Spleen (tissue), 11 donors: ENCODE data around the gene PAK1IP1. TPM values are rescaled to one million over a fixed set of nuclear protein-coding genes. Genes with fewer than 3 reads are reported as not detected.
"Not testable (repeated sequence)": the region's sequence is repeated elsewhere in the genome, so short reads cannot be mapped to it uniquely, and the experiment has no call there.

Experiments used
- DNase-seq: peaks from one replicate; pipeline ENCODE4 v3.0.0-alpha.2; 2020
- H3K27ac ChIP-seq, 8 donors: fragments of 200-600 bp; sonication (generic) in 7 of 8; 1 replicate in 4 of 8; 2 replicates in 4 of 8; pipeline versions ENCODE4 v1.5.0 to v1.8.0; 2016 to 2021; ENCODE audit warnings: inconsistent platforms in 4 of 8, mild to moderate bottlenecking in 4 of 8, moderate library complexity in 1 of 8
- H3K27me3 ChIP-seq, 7 donors: fragments of 200-600 bp; sonication (generic) in 6 of 7; replicated peaks in 1 of 7; 1 replicate in 4 of 7; 2 replicates in 3 of 7; pipeline versions ENCODE4 v1.5.0 to v1.8.0; 2016 to 2021; ENCODE audit warnings: inconsistent platforms in 3 of 7, mild to moderate bottlenecking in 1 of 7
- H3K36me3 ChIP-seq, 6 donors: fragments of 200-600 bp; sonication (generic) in 5 of 6; 1 replicate in 4 of 6; 2 replicates in 2 of 6; pipeline versions ENCODE4 v1.5.0 to v1.8.0; 2016 to 2021; ENCODE audit warnings: inconsistent platforms in 2 of 6
- H3K4me1 ChIP-seq, 6 donors: fragments of 200-600 bp; sonication (generic) in 5 of 6; 1 replicate in 3 of 6; 2 replicates in 3 of 6; pipeline versions ENCODE4 v1.5.0 to v1.8.0; 2016 to 2021; ENCODE audit warnings: inconsistent platforms in 3 of 6
- H3K4me3 ChIP-seq, 8 donors: fragments of 200-600 bp; sonication (generic) in 7 of 8; 1 replicate in 4 of 8; 2 replicates in 4 of 8; pipeline versions ENCODE4 v1.5.0 to v1.8.0; 2016 to 2021; ENCODE audit warnings: inconsistent platforms in 4 of 8, mild to moderate bottlenecking in 4 of 8, moderate library complexity in 2 of 8
- H3K9me3 ChIP-seq, 8 donors: fragments of 200-600 bp; sonication (generic) in 7 of 8; 1 replicate in 4 of 8; 2 replicates in 4 of 8; pipeline versions ENCODE4 v1.5.0 to v1.8.0; 2016 to 2021; ENCODE audit warnings: inconsistent platforms in 4 of 8
- CTCF ChIP-seq, 11 experiments: fragments of 200-600 bp in 7 of 11; fragments of 450-650 bp in 4 of 11; sonication (generic) in 4 of 11; IDR thresholded peaks in 8 of 11; conservative IDR thresholded peaks in 3 of 11; 1 replicate in 7 of 11; 2 replicates in 4 of 11; pipeline versions ENCODE4 v1.4.0 to v1.8.0; 2016 to 2021; ENCODE audit warnings: antibody characterized with exemption in 11 of 11, inconsistent platforms in 4 of 11, mild to moderate bottlenecking in 1 of 11
- POLR2A ChIP-seq, 3 donors: fragments of 450-650 bp; IDR thresholded peaks; one replicate each; pipeline ENCODE4 v1.5.1; 2017; ENCODE audit warnings: antibody characterized with exemption in 3 of 3, mild to moderate bottlenecking in 1 of 3
- POLR2AphosphoS5 ChIP-seq, 3 donors: sonication (generic); formaldehyde crosslinking; IDR thresholded peaks; one replicate each; pipeline ENCODE4 v1.5.1; 2017; ENCODE audit warnings: antibody characterized with exemption in 3 of 3
- WGBS, 5 donors: extraction: QIAGEN DNeasy Blood & Tissue Kit in 3 of 5; methylation state at CpG; one replicate each; pipeline versions ENCODE4 v1.1.5 to v1.1.7; 2013 to 2018; 5-methylcytosine and 5-hydroxymethylcytosine counted together
- intact Hi-C: fragments of 100-400 bp; cut with DNase I; formaldehyde crosslinking; loops from one replicate; pipeline ENCODE4 v1.15.0; 2023; ENCODE audit warnings: low total_unique reads
- polyA plus RNA-seq, 3 donors: library from polyadenylated mRNA; stranded (reverse); fragments of 200-250 nt; gene quantifications; one replicate each; pipeline ENCODE4 v1.2.1, GENCODE V29; 2013
- total RNA-seq, 7 donors: library from RNA; depleted of rRNA in 3 of 7; stranded (reverse); fragments of >200 nt in 3 of 7; fragmentation: NEBNext Ultra II Directional in 4 of 7; extraction: Animal tissue kit (Norgen Biotek cat#: 25700) in 4 of 7; gene quantifications; one replicate each; pipeline versions ENCODE4 v1.1.0 to v1.2.1, GENCODE V29; 2016 to 2021
- donor health status: healthy with polysubstance abuse.
- donor health status: DM: no; HTN: no; CAD: no; lungs with moderate emphysema.
- donor health status: DM: no; HTN: no; CAD: no.
- donor health status: Bipolar disorder and iron deficiency.
- donor health status: healthy.
- donor health status: DM: no; HTN: no; CAD: no.
- donor health status: DM: yes; HTN: yes; CAD: no.

The PAK1IP1 gene
- total and polyA plus RNA-seq, 10 donors, result 7.3 to 14.7 (median 10.9) TPM

DNA sequence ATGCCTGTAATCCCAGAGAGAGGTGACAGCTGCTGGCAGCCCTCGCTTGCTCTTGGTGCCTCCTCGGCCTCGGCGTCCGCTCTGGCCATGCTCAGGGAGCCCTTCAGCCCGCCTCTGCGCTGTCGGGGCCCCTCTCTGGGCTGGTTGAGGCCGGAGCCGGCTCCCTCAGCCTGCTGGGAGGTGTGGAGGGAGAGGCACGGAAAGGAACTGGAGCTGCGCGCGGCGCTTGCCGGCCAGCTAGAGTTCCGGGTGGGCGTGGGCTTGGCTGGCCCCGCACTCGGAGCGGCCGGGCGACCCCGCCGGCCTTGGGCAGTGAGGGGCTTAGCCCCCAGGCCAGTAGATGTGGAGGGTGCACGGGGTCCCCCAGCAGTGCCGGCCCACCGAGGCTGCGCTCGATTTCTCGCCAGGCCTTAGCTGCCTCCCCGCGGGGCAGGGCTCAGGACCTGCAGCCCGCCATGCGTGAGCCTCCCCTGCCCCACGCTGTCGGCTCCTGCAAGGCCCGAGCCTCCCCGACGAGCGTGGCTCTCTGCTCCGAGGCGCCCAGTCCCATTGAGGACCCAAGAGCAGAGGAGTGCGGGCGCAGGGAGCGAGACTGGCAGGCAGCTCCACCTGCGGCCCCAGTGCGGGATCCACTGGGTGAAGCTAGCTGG lies 34.9 kb upstream of the PAK1IP1 start:
- Histone ChIP-seq H3K27me3 (peaks cover 0 to 21% (median 0%) of the 10 kb centered on the region in 7 donors), H3K4me3 (peak overlapping the region in 5 of 8 donors; percentile 12 to 54 (median 41)), H3K36me3 (no peaks in the 10 kb centered on the region), H3K27ac (peak overlapping the region in 2 of 8 donors; percentile 10 to 69), H3K4me1 (peaks cover 0 to 12% (median 1%) of the 10 kb centered on the region in 6 donors), H3K9me3 (peaks cover 0 to 5% (median 1%) of the 10 kb centered on the region in 8 donors)
- DNase-seq, result peak; percentile 79
- intact Hi-C loops, result no loop called here
- TF ChIP-seq POLR2A (IDR thresholded peaks at IDR 0.05), result no peak
- TF ChIP-seq POLR2AphosphoS5 (IDR thresholded peaks at IDR 0.05), result no peak
- TF ChIP-seq CTCF (IDR thresholded peaks at IDR 0.05 in 8 of 11, conservative IDR thresholded peaks at IDR 0.05 in 3 of 11), result no peak
- 63 to 89% (median 85%) methylated on average over 34 to 48 of the region's 48 CpGs for WGBS, 5 donors

GRCh38 chr6:10660431-10661191 lies 34.2 kb upstream of the PAK1IP1 start:
- DNase-seq, H3K36me3 ChIP-seq, intact Hi-C loops, H3K4me1 ChIP-seq, H3K27ac ChIP-seq: not testable (repeated sequence)
- Histone ChIP-seq H3K9me3 (peaks cover 0 to 11% (median 2%) of the 10 kb centered on the region in 8 donors), H3K27me3 (peaks cover 0 to 13% (median 0%) of the 10 kb centered on the region in 7 donors), H3K4me3 (peak overlapping the region in 4 of 8 donors; percentile 30 to 54 (median 42))
- WGBS, 5 donors, result 90 to 98% (median 94%) methylated on average over 11 of the region's 11 CpGs

DNA sequence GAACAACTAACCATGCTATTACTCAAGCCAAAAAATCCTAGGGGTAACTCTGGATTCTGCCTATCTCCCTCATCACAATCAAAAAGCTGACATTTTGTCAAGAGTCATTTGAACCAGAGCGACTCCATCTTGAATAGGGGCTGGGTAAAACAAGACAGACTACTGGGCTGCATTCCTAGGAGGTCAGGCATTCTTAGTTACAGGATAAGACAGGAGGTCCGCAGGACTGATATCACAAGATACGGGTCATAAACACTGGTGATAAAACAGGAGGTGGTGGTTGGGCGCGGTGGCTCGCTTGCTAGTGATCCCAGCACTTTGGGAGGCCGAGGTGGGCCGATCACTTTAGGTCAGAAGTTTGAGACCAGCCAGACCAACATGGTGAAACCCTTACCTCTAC lies 32.6 kb upstream of the PAK1IP1 start:
- Histone ChIP-seq H3K27ac (no peak overlapping the region), H3K36me3 (no peaks in the 10 kb centered on the region), H3K4me1 (no peaks in the 10 kb centered on the region), H3K4me3 (no peak overlapping the region), H3K27me3 (peaks cover 0 to 6% (median 0%) of the 10 kb centered on the region in 7 donors), H3K9me3 (peaks cover 0 to 11% (median 2%) of the 10 kb centered on the region in 8 donors)
- intact Hi-C loops, result no loop called here
- TF ChIP-seq POLR2A (IDR thresholded peaks at IDR 0.05) (no peak), POLR2AphosphoS5 (IDR thresholded peaks at IDR 0.05) (no peak), CTCF (IDR thresholded peaks at IDR 0.05 in 8 of 11, conservative IDR thresholded peaks at IDR 0.05 in 3 of 11) (no peak)
- DNase-seq, result no peak
- WGBS, 5 donors, result 93 to 98% (median 95%) methylated on average over 8 of the region's 8 CpGs

GRCh38 chr6:10662742-10663141 lies 32.0 kb upstream of the PAK1IP1 start:
- no peak overlapping the region for H3K4me3 ChIP-seq
- H3K4me1 ChIP-seq, result no peaks in the 10 kb centered on the region
- intact Hi-C loops, result no loop called here
- H3K27ac ChIP-seq, result no peak overlapping the region
- DNase-seq, result no peak
- H3K9me3 ChIP-seq, result peaks cover 0 to 11% (median 2%) of the 10 kb centered on the region in 8 donors
- peaks cover 0 to 6% (median 0%) of the 10 kb centered on the region in 7 donors for H3K27me3 ChIP-seq
- 86 to 98% (median 91%) methylated on average over 2 of the region's 2 CpGs for WGBS, 5 donors
- no peaks in the 10 kb centered on the region for H3K36me3 ChIP-seq
- no peak for TF ChIP-seq POLR2A (IDR thresholded peaks at IDR 0.05)
- no peak for TF ChIP-seq POLR2AphosphoS5 (IDR thresholded peaks at IDR 0.05)
- no peak for TF ChIP-seq CTCF (IDR thresholded peaks at IDR 0.05 in 8 of 11, conservative IDR thresholded peaks at IDR 0.05 in 3 of 11)

DNA sequence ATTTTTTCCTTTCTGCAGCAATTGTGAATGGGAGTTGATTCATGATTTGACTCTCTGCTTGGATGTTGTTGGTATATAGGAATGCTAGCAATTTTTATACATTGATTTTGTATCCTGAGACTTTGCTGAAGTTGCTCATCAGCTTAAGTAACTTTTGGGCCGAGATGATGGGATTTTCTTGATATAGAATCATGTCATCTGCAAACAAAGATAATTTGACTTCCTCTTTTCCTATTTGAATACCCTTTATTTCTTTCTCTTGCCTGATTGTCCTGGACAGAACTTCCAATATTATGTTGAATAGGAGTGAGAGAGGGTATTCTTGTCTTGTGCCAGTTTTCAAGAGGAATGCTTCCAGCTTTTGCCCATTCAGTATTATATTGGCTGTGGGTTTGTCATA lies 29.2 kb upstream of the PAK1IP1 start:
- H3K36me3 ChIP-seq, DNase-seq, intact Hi-C loops, H3K4me3 ChIP-seq, H3K27ac ChIP-seq, H3K4me1 ChIP-seq: not testable (repeated sequence)
- H3K27me3 ChIP-seq, result peaks cover 0 to 11% (median 0%) of the 10 kb centered on the region in 7 donors
- peaks cover 0 to 11% (median 2%) of the 10 kb centered on the region in 8 donors for H3K9me3 ChIP-seq
- 21 to 42% (median 24%) methylated on average over 1 of the region's 1 CpG for WGBS, 5 donors
